ENCODE data around the gene COQ8A.

DNA sequence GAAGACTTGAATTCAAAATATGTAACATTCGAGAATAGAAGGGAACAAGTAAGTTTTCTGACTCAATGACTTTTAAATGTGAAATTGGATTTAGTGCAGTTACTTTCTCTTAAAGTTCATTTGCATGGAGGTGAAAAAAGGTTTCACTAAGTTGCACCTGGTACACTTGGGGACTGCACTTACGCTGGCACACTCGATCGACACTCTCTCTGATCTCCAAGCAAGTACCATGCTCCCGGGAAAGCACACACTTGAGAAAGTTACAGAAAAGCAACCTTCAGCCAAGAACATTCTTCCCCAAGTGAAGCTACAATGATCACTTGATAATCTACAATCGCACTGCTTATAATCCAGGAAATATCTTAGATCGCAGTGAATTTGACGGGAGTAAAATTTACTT, 63.1 kb downstream of the COQ8A start:
- TF ChIP-seq, protein P1, sequence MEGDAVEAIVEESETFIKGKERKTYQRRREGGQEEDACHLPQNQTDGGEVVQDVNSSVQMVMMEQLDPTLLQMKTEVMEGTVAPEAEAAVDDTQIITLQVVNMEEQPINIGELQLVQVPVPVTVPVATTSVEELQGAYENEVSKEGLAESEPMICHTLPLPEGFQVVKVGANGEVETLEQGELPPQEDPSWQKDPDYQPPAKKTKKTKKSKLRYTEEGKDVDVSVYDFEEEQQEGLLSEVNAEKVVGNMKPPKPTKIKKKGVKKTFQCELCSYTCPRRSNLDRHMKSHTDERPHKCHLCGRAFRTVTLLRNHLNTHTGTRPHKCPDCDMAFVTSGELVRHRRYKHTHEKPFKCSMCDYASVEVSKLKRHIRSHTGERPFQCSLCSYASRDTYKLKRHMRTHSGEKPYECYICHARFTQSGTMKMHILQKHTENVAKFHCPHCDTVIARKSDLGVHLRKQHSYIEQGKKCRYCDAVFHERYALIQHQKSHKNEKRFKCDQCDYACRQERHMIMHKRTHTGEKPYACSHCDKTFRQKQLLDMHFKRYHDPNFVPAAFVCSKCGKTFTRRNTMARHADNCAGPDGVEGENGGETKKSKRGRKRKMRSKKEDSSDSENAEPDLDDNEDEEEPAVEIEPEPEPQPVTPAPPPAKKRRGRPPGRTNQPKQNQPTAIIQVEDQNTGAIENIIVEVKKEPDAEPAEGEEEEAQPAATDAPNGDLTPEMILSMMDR (IDR thresholded peaks at IDR 0.05; ENCODE audit: low read depth, low read length), result no peak
- TF ChIP-seq, protein P2, sequence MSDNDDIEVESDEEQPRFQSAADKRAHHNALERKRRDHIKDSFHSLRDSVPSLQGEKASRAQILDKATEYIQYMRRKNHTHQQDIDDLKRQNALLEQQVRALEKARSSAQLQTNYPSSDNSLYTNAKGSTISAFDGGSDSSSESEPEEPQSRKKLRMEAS (IDR thresholded peaks at IDR 0.05; ENCODE audit: low read depth, low read length), result no peak
- no peak for TF ChIP-seq POLR2A (IDR thresholded peaks at IDR 0.05; ENCODE audit: extremely low read depth, insufficient read length)

Measured in NB4 (cell line).